HG02763 (cell line): Measurements from ENCODE around the gene ANO4.
"Not testable (repeated sequence)": the region's sequence is repeated elsewhere in the genome, so short reads cannot be mapped to it uniquely, and the experiment has no call there.

Experiments
- ATAC-seq: cut with Tn5 transposase; IDR thresholded peaks from one replicate; pipeline ENCODE4 v1.9.1; 2021; ENCODE audit warnings: mild to moderate bottlenecking, moderate library complexity; ENCODE audit not compliant: unreplicated experiment

The ANO4 gene

DNA sequence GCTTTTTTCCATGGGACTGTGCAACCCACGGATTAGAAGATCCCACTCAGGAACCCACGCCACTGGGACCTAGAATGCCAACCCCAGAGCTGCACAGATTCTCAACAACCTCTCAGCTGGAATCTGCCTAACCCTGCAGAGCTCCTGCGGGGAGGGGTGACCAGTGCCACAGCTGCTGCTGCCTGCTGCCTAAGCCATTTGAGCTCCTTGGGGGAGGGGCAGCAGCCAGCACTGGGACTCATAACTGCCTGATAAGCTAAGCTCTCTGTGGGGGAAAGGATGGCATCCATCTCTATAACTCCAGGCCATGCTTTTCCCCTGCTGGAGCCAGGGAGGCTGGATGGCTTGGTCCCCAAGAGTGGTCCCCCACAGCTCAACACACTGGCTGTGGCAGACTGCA is 232.6 kb downstream of the ANO4 start:
- no peak for ATAC-seq

DNA sequence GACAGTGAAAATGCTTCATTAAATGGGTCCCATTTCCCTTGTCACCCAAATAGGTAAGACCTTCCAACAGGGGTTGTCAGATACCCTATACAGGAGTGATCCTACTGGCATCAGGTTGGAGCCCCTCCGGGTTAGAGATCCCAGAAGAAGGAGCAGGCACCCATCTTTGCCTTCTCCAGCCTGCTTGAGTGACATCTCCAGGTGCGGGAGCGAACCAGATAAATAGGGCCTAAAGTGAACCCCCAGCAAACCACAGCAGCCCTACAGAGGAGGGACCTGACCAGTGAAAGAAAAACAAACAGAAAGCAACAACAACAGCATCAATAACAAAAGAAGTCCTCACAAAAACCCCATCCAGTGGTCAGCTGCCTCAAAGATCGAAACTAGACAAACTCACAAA is 233.2 kb downstream of the ANO4 start:
- no peak for ATAC-seq

DNA sequence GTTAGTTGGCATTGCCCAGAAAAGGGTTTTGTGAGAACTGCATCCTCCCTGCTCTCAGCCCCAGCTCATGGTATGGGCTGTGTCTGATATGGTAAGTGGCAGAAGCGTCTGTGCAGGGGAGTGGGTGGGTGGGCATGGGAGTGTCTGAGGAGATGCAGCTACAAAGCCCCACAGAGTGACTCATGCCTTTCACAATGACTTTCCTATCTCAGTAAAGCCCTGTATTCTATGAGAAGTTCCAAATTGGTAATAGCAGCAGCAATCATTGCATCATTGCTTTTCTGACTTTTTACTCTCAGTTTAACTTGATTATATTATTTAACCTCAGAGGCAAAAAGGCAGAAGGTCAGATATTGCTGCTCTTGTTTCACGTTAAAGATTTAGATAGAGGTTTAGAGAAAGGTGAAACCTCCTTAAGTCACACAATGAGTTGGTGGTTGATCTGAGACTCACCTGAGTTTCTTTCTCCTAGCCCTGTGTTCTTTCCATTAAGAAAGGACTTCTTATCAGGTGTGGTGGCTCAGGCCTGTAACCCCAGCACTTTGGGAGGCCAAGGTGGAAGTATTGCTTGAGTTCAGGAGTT is 243.8 kb downstream of the ANO4 start:
- ATAC-seq, result no peak

DNA sequence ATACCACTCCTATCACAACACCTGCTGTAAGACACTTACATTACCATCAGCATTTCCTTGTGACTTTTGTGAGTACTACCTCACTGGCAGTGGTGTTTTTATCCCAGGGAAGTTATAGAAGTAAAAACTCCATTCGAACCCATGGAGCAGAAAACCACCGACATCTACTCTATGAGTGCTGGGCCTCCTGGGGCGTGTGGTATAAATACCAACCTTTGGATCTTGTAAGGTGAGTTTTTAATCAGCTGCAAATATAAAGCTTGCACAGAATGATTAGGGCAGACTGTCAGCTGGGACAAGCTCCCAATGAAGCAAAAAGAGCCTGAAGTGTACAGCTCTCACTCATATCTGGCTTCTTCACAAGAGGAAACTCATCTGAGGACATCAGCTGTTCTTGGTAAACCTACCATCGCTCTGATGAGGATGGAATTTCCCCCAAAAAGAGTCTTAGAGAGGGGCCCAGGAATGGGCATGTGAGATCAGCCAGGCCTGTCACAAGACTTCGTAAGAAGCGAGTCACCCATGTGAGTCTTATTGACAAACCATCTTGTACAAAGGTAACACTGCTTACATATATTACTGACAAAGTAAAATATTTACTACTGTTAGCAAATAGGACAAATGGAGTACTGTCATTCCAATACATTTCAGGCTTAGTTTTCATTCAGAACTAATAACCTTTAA is 245.4 kb downstream of the ANO4 start:
- ATAC-seq, result no peak

DNA sequence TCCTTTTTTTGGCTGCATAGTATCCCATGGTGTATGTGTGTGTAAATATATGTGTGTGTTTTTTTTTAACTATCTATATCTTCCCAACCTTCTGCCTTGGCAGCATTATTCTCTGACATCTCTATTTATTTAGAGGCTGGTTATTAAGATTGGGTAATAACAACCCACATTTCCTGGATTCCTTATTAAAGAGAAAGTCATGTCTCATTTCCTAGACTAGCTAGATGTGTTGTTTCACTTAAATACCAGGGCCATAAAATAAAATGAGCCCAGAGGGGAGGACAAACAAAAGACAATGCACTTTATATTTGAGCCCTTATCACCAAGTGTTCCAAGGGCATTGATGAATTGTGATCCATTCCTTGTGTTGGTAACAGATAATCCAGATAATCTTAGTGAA is 246.4 kb downstream of the ANO4 start:
- no peak for ATAC-seq

DNA sequence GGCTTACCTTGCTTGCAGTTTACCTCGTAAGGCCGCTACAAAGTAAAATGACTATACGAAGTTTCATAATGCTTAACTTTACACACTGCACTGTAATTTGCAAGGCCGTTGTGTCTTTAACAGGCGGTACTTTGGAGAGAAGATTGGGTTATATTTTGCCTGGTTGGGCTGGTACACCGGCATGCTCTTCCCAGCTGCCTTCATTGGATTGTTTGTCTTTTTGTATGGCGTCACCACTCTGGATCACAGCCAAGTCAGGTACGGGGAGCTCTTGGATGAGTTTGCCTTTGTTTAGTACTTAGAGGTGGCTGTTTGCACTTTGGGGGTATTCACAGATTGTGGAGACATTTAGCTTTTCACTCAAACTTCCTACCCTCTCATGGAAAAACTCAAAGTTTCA is 247.6 kb downstream of the ANO4 start:
- no peak for ATAC-seq

DNA sequence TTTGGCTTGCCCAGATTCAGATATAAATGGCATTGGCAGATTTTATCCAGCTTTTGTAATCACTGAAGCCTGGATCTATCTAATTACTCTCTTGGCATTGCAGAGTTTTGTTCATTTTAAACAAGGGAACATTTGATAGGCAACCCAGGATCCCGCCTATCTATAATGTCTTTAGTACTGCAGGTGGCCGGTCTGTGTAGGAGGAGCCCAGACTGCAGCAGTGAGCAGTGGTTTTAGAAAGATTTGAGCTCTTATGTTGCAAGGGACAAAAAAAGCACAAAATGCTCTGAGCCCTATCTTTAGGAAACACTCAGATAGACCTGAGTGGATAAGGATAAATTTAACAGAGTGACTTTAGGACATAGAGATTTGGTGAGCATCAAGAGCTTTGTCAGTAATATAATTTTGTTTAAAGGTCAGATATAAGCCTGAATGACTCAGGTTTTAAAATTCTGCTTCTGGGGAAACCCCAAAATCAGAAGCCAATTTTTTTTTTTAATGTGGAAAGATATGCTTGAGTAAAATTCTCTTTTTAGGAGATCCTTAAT is 250.0 kb downstream of the ANO4 start:
- ATAC-seq, result no peak

DNA sequence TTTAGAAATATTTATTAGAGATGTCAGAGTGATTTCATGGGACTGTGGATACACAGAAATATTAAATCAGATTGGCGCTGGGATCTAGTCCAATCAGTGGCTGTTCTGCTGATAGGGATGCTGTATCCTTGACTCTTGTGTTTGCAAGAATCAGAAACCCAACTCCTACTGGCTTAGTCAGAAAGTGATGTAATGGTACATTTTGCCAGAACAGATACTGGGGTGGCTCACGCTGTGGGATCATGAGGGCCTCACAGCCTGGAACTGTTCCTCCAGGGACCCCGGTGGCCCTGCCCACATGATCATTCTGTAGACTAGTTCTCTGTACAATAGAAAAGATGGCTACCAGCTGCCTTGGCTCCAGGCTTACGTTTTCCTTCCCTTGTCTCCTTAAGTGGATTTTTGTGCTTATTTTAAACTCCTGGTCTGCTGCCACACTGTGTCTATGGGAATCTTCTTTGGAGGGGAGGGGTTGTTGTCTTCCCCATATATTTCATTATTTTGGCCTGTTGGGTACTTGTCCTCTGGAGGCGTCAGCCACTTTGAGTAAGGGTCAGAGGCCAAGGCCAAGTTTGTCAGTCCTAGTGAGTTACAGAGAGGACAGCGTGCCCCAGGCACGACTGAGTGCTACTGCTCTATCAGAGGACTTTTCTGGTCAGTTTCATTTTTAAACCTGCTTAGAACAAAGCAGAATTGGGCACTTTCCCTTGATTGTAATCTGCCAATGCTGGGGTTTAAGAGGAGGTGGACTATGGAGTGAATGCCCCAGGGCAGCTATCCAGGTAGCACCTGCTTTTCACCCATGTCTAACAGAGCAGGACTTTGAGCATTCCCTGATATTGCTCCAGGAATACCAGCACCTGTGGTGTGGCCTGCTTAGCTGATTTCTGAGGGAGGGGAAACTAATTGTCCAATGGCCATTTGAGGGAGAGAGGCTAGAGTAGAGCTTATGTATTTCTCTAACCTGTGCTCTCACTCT is 251.2 kb downstream of the ANO4 start:
- ATAC-seq, result no peak

DNA sequence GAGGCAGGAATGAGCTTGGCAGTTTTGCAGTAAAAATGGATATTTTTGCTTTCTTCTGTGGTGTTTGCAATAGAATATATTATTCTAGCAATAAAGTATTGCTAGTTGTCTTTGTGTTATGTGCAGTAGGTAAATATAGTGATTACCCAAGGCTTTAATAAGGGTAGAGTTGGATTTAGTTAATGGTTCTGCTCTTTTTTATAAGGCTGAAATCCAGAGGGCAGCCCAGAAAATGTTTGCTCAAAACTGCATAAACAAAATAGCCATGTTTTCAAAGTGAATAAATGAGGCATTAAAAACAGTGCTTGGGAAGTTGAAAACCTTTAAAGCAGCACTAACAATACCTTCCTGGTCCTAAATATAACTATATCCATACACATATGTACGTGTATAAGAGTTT is 253.1 kb downstream of the ANO4 start:
- ATAC-seq, result no peak

DNA sequence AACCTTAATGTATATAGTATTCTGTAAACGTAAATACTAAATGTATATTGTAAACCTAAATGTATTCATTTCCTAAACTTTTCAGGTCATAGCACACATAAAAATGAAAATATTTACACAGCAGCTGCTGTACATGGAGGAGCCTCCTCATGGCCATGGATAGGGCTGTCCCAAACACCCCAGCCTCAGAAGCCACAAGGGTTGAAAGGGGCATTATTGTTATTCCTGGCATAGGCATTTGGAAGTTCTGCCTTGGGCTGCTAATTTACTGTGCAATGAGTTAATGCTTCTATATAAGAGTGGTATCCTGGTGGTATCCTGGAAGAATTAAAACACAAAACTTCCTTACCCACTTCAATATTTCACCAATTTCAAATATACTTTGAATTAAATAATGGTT is 256.1 kb downstream of the ANO4 start:
- no peak for ATAC-seq

DNA sequence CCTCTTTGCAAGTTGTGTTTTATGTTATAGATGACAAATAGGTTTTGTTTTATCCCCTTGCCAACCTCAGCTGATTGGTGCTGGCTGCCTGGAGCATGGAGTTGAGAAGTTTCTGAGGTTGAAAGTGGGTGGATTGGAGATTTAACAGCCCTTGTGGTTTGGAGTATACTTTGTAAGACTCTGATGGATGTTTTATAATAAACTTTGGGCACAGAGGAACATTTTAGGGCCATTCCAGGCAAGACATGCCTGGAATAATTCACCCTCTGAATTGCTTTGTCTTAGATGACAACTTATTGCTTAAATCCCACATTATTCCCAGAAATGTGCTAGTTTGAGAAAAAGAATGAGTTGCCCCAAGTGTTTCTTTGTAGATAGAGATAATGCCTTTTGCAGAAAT is 256.6 kb downstream of the ANO4 start:
- ATAC-seq, result no peak

DNA sequence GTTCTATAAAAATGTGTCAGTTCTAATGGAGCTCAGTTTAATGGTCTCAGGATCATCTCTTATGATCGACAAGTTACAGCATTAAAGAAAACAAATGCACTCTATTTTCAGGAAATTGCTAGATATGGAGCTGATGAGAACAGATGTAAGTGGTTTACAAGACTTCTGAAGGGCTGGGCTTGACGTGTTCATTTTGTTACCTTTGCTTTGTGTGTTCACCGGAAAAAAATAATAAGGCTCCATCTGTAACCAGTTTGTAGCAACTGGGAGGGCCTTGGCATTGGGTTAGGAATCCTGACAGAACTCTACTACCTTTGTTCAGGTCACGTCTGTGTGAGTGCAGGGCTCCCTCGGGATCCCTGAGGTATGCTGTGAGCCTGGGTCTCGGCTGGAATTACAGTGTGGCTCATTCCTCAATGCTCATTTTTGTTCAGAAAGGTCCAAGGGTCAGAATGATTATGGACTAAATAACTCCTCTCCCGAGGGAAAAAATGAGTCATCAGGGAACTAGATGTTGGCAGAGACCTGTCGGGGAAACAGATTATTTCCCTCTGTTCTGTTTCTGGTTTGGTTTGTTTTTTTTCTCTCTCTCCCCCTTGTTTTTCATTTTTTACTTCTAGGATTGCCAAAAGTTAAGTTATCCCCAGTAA is 257.4 kb downstream of the ANO4 start:
- ATAC-seq, result no peak

DNA sequence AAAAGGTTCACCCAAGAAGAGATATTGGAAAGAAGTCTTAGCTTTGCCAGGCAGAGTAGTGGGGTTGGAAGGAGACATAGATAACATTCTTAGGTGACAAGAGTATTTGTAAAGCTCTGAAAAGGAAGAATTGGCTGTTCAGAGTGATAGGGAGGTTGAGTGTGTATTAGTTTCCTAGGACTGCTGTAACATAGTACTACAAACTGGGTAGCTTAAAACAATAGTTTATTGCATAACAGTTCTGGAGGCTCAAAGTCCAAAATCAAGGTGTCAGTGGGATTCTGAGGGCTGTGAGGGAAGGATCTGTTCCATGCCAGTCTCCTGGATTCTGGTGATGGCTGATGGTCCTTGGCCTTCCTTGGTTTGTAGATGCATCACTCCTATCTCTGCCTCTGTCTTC is 258.6 kb downstream of the ANO4 start:
- no peak for ATAC-seq

DNA sequence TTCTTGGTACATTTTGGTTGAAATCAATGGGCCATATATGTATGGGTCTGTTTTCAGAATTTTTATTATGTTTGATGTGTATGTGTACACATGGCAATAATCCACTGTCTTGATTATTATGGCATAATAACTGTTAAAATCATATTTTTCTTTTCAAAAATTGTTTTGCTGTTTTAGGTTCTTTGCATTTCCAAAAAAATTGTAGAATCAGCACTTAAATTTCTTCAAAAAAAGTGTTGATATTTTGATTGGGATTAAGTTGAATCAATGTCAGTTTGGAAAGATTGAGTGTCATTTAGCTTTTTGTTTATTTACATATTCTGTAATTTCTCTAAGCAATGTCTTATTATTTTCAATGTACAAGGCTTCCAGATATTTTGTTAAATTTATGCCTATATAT is 261.4 kb downstream of the ANO4 start:
- ATAC-seq, result no peak

DNA sequence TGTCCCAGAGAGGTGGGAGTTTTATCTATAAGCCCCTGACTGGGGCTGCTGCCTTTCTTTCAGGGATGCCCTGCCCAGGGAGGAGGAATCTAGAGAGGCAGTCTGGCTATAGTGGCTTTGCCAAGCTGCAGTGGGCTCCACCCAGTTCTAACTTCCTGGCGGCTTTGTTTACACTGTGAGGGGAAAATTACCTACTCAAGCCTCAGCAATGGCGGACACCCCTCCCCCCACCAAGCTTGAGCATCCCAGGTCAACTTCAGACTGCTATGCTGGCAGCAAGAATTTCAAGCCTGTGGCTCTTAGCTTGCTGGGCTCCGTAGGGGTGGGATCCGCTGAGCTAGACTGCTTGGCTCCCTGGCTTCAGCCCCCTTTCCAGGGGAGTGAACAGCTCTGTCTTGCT is 267.9 kb downstream of the ANO4 start:
- not testable (repeated sequence) for ATAC-seq

DNA sequence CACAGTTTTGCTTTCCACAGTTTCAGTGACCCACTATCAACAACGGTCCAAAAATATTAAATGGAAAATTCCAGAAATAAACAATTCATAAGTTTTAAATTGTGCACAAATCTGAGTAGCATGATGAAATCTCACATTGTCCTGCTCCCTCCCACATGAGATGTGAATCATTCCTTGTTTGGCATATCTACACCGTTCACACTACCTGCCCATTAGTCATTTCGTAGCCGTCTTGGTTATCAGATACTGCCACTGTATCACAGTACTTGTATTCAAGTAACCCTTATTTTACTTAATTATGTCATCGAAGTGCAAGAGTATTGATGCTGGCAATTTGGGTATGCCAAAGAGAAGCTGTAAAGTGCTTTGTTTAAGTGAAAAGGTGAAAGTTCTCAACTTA is 270.1 kb downstream of the ANO4 start:
- no peak for ATAC-seq

DNA sequence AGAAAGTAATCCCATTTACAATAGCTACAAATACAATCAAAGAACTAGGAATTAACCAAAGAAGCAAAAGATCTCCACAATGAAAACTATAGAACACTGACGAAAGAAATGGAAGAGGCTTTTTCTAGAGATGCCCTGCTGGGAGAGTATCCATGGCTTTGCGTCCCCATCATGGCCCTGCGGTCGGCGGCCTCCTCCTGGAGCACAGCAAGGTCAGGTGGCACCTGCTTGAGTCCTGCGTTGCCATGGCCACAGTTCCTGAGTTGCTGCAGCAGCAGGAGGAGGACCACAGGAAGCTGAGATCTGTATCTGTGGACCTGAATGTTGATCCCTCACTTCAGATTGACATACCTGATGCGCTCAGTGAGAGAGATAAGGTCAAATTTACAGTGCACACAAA is 271.9 kb downstream of the ANO4 start:
- ATAC-seq, result no peak

DNA sequence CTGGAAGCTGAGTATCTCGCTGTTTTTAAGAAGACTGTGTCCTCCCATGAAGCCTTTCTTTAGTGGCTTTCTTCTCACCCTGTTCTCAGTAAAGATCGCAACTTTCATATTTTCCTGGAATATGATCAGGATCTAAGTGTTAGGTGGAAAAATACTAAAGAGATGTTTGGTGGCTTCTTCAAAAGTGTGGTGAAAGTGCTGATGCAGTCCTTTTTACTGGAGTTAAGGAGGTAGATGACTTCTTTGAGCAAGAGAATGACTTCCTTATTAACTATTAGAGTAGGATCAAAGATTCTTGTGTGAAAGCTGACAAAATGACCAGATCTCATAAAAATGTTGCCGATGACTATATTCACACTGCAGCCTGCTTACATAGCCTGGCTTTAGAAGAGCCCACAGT is 273.8 kb downstream of the ANO4 start:
- ATAC-seq, result no peak

DNA sequence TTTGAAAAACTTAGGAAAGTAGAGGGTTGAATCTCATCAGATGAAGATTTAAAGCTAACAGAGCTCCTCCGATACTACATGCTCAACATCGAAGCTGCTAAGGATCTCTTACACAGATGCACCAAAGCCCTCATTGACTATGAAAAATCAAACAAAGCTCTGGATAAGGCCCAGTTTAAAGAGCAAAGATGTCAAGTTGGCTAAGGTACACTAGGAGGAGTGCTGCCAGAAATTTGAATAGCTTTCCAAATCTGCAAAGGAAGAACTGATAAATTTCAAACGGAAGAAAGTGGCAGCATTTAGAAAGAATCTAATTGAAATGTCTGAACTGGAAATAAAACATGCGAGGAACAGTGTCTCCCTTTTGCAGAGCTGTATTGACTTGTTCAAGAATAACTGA is 274.3 kb downstream of the ANO4 start:
- ATAC-seq, result no peak

DNA sequence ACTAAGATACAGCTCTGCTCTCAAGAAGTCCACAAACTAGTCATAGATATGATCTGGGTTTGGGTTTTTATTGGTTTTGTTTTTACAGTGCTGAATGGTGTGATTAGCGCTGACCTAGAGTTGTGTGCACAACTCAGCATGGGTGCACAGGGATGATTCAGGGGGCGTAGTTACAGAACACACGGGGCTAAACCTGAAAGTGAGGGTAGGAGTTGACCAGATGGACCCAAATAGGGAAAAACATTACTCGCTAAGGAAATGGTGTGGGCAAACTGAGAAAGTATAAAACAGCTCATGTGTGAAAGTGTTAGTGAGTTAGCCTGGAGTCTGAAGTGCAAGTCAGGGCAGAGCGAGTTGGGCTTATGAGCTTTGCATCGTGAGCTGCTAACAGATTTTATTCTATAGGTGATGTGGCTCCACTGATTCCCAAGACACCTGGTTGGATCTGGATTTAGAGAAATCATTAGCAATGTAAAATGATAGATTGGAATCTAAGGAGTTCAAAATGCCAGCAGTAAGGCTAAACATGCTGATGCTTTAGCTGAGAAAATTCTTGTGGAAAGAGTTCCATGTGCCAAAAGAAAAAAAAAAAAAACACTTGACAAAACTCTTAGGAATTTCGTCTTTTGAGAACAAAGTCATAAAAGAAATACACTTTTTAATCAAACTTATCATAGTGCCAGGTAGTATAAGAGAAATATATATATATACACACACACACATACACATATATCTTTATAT is 280.5 kb downstream of the ANO4 start:
- no peak for ATAC-seq
